HG03064 (cell line): ENCODE data around the gene CD81.

Experiments used
- ATAC-seq: cut with Tn5 transposase; IDR thresholded peaks from one replicate; pipeline ENCODE4 v1.9.1; 2021; ENCODE audit warnings: low read depth; ENCODE audit not compliant: unreplicated experiment

CD81 gene

DNA sequence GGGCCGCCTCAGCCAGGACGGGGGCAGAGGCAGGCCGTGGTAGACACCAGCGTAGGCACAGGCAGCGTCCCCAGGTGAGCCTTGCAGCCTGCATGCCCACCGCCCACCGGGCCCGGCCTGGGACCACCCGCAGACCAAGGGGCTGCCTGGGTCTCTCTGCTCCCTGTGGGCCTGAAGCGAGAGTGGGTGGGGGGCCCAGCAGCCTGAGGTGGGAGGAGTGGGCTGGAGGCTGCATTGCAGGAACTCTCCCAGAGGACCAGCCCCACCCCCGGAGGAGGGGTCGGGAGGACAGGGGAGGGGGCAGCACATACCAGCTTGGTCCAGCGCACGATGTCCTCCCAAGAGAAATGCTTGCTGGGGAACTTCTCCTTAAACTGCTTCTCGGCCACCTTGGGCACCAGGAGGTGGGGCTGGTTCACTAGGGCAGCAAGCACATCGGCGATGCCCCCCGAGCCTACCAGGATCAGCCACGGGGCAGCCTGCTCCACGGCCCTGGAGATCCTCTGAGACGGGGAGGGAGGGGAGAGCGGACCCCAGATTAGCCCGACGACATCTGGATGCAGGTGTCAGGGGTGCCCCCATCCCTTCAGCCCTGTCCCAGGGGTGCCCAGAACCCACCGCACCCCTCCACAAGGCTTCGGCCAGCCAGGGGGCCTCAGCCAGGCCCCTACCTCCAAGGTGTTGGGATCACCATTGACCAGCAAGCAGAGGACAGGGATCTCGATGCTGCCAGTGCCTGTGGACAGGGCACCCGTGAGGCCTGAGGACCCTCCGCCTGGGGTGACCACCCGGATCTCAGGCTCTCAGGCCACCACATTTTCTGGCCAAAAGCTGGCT, 41.0 kb downstream of the CD81 start:
- ATAC-seq, result no peak

DNA sequence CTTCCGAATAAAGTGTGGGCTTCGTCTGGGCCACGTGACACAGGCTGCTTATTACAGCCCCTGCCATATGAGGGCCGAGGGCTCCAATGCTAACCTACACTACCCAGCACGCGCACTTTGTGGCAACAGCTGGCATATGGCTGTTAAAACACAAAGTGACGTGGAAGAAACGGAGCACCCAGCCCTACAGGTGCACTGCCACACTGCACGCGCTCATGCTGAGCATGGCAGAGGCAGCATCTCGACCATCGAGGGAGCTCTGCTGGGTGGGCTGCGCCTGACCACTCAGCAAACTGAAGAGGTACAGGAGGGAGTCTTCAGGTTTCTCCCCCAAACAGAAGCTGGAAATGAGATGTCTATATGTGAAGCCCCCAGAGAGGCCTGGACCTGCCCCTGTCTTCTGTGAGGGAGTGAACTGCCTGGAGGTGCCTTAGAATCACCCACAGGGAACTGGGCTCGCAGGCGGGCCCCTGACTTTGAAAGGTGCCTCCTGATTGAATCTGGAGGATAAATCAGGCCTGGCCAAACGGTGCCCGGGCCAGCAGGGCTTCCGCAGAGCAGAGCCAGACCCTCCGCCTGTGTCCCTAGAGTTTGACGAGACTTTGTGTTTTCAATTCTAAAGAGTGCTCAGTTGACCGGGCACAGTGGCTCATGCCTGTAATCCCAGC, 41.7 kb downstream of the CD81 start:
- no peak for ATAC-seq

DNA sequence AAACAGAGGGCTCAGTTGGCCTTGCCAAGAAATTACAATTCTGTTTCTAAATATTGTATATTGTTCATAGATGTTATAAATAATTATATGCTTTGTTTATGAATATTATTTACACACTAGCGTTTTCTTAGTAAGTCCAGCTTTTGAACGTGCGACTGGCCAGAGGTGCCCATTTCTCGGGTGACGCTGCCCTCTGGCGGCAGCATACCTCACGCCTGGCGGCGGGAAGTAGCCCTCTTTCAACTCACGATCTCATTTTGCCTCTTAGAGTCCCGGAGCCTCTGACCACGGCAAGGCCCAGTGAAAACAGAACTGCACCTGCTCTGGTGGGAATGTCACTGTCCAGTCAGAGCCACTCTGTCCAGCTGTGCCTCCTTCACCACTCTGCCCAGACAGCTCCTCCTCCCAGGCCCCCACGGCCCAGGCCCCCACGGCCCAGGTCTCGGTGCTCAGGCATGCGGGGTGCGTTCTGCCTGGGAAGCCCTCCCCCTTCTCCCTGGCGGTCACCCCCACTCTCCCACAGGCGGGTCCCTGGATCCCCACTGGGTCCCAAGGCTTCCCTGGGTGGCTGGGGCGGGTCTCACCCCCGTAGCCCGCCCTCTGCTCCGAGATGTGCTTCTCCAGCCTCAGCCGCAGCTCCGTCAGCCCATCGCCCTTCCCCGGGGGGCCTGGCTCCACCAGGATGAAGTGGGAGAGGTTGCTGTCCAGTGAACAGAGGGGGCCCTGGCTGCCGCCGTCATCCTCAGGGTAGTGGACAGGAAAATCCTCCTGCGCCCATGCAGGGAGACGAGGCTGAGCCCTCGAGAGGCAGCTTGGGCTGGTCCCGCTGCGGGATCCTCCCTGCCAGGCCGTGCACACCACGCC, 42.8 kb downstream of the CD81 start:
- ATAC-seq, result no peak

DNA sequence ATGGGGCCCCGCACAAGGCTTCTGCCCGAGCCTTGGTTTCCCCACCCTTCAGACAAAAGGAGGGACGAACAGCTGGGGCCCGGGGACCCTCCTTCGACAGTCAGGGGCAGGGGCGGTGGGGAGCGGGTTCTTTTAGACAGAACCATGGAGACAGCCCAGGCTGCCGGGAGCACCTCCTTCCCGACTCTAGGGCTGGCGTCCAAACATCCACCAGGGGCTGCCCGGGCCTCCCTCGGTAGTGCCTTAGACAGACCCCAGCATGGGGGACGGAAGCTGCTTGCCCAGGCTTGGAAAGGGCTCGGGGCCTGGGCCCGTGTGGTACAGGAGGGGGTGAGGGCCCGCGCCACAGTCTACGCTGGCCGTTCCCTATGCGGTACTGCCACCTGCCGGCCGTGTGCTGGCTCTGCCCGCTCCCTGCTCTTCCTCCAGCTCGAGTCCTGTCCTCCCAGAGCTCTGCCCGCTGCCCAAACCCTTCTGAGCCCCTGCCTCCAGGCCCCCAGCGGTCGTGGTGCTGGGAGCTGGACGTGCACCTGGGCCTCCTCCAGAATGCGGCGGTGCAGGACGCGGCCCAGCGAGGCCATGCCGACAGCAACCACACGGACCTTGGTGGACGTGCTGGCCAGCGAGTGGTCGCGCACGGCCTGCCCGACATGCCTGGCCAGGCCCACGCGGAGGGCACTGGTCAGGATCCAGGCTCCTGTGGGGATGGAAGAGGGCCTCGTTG, 43.6 kb downstream of the CD81 start:
- ATAC-seq, result no peak

DNA sequence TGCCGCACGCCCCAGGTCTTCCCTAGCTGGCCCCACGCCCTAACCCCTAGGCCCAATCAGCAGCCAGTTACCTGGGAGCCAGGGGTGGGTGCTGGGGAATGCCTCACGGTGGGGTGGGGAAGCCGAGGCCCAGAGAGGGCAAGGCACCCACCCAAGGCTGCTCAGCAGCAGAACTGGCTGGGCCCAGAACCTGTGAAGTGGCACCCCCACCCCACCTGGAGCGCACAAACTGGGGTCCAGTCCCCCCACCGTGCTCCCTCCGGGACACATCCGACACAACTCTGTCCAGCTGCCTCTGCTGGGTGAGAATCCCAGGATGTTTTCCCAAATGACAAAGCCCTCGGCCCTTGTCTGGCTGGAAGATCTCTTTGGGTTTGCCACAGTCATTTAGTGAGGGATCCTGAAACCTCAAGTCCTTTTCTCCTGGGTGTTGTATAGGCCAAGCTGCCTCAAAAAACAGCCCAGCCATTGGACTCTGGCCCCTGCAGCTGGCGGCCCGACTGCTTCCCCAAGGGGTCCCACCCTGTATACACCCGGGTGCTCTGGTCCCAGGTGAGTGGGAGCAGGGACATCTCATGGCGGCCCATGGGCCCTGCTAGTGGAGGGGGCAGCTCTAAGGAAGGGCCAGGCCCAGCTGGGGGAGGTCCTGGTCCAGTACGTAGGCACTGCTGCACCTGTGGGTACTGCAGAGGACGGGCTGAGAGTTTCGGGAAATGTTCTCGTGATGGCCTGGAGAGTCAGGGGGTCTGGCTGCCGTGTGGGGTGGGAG, 44.3 kb downstream of the CD81 start:
- ATAC-seq, result no peak

DNA sequence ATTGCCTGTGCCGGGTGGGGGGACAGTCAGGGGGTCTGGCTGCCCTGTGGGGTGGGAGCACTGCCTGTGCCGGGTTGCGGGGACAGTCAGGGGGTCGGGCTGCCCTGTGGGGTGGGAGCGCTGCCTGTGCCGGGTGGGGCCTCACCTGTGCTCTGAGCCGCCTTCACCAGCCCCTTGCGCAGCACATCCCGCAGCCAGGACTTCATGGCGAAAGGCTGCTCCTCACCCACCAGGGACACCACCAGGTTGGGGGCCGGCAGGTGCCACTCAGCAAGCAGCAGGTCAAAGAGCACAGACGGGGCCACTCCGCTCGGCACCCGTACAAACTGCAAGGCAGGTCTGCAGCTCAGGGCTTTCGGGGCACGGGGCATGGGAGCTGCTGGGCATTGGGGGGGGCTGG, 44.9 kb downstream of the CD81 start:
- ATAC-seq, result no peak

DNA sequence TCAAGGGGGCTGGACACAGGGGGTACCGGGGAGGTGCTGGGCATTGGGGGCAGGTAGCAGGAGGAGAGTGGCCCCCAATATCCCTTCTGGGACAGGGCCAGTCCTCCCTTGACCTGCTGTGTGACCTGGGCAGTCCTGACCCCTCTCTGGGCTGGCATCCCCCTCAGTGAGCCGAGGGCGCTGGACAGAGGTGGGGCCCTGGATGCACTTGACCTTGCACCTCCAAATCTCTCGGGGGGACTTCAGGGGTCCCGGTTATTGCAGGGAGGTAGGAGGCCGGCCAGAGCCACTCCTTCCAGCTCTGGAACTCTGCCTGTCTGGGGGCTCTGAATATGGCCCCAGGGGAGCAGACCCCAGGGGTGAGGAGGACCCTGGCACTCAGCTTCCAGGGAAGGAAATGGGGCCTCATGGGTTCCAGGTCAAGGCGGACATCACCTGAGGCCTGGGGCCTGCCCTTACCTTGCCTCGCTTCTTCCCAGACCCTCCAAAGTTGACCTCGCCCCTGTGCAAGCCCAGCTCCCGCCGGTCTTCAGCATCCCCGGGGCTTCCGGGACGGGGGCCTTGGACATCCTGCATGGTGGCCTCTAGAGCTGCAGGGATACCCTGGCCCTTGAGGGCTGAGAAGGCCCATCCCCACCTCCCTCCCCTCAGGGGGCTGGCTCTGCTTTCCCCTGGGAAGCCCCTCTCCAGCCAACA, 45.5 kb downstream of the CD81 start:
- no peak for ATAC-seq

DNA sequence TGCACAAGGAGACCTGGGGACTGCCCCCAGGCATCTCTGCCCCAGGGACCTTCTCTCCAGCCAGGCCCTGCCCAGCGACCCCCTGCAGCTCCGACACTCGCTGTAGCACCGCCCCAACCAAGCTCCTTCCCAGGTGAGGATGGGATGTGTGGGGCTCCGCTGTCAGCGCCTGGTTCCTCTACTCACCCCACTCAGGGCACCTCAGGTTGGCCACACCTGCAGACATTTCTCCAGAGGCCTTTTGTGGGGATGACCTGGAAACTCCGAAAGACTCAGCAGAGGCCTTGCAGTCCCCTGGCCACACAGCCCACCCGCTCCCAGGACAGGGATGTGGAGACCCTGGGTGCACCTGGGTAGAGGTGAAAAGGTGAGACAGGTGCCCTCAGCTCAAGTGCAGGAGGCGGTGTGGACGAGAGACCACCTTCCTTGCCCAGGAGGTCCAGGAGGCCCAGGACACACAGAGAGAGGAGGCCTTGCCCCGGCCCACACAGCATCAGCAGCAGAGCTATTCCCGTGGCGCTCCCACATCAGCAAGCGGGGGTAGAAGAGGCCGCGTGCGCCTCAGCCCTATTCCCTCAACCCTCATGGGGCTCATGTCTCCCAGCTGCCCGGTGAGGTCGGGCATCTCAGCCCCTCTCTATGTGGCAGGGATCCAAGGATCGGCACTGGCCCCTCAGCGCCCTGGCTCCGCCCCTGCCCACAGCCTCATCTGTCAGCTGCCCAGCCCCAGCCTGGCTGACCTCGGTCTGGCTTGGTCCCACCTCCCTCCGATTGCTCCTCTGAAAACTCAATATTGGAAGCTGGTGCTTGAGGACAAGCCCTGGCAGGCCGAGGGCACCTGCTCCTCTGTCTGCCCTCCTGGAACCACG, 46.3 kb downstream of the CD81 start:
- no peak for ATAC-seq

DNA sequence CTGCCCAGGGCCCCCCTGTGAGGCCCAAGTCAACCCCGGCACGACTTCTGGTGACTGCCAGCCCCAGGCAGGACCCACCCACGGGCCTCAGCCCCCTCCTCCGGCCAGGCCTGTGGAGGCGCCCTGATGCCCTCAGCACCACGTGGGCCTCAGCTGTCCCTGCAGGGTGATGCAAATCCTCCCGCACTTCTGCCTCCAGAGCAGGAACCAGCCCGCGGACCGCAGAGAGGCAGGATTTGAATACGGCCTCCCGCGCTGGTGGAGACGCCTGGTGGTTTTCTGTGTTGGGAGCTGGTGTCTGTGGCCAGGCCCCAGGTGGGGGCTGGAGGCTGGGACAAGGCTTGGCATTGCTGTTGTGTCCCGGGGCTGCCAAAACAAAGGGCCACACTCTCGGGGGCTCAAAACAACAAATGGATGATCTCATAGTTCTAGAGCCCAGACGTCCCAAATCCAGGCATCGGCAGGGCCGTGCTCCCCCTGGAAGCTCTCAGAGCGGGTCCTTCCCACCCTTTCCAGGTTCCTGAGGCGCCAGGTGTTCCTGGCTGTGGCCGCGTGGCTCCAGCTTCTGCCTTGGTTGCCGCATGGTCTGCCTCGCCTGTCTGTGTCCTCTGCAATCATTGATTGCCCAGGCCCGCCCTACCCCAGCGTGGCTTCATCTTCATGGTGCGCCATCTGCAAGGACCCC, 47.8 kb downstream of the CD81 start:
- ATAC-seq, result no peak

DNA sequence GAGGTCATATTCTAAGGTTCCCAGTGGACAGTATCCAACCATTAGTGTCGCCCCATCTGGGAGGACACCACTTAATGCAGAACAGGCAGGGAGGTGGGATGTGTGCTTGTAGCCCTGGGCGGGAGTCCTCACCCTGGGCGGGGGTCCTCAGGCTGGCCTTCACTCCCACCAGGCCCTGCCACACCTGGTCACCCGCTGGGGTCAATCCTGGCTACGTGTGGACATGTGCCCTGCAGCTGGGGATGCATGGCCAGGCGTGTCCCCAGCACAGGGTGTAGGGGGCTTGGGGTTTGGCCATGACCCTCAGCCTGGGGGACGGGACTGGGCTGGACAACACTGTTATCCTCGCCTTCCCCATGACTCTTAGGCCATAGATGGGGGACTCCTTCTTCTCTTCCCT, 48.4 kb downstream of the CD81 start:
- no peak for ATAC-seq

DNA sequence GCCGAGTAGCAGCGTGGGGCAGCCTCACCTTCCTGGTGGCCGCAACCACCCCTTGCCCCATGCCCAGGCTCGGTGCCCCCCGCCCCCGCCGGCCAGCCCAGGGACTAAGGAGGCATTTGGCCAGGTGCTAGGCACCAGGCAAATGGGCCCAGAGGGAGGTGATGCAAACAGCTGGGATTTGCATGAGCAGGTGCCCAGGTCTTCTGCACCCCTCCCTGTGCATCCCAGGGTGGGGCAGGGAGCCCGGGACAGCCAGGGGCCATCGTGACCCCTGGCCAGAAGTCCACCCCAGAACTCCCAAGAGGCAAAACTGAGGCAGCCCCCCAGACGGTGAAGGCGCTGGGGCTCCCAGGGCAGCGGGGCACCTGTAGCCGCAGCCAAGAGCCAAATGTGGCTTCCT, 49.1 kb downstream of the CD81 start:
- ATAC-seq, result no peak

DNA sequence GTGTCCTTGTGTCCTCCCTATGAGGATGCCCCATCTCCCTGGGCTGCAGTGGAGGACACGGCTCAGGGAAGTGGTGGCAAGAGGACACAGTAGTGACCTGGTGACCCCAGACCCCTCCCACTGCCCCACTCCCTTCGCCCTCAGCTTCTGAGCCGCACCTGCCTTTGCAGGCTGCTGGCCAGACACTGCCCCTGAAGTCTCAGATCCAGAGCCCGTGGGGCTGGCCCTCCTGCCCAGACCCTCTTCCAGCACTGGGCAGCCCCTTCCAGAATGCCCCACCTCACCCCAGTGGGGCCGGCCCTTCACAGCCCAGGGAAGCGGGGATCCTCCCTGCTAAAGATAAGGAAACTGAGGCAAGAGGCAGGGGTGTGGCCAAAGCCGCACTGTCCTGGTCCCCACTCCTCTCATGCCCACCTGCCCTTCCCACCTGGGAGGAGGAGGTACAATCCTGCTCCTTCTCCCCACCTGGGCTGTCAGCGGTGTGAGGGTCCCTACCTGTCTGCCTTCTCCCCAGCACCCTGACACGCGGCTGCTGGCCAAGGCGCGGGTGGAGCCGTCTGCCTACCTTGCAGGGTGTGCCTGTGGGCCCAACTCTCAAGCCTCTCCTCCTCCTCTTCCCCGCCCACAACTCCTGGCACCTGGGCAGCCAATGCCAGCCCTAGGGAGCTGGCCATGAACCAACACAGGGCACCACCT, 49.9 kb downstream of the CD81 start:
- no peak for ATAC-seq

DNA sequence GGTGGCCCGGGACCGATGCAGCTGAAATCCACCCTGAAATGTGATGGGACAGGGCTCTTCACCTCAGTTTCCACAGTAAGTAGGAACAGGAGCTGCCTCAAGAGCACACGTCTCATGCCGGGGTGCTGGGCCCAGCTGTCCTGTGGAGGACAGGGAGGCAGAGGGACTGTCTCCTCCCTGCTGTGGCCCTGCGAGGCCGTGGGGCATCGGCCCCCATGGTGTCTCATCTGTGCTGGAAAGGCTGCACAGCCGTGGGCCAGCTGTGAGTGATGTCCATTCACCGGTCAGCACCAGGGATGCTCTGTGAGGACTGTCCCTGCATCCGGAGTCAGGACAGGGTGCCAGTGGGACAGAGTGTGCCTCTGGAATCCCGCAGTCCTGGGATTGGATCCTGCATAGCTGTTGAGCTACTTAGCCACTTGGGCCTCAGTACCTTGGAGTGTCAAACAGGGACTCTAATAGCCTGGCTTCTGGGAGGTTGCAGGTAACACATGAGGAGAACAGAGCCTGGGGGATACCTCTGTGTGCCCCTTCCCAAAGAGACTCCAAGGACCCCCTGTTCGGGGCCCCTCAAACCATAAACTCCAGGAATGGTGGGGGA, 50.7 kb downstream of the CD81 start:
- ATAC-seq, result no peak

DNA sequence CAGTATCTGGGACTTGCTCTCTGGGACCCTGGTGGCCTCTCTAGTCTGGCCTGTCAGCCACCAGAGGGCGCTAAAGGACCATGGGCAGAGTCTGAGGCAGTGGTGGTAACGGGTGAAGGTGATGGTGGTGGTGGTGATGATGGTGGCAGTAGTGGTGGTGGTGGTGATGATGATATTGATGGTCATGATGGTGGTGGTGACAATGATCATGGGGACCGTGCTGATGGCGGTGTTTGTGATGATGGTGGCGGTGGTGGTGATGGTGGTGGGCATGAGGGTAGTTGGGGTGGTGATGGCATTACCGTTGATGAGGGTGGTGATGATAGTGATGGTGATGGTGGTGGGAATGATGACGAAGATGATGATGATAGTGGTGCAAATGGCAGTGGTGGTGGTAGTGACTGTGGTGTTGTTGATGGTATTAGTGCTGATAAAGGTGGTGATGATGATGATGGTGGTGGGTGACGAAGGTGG, 51.2 kb downstream of the CD81 start:
- no peak for ATAC-seq

DNA sequence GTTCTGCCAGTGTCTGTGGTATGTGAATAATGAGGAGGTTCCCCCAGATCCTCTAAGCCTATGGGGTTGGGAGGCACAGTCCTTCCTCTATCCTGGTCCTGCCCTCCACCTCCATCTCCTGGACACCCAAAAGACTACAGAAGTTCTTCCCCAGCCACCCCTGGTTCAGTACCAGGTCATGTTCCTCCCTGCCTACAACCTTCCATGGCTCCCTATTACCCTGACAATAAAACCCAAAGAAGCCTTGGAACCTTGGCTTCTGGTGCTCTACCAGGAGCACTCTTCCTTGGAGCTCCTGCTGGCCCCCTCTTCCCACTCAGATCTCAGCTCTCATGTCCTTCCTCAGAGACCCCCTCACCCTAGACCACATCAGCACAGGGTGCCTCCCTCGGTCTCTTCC, 54.3 kb downstream of the CD81 start:
- no peak for ATAC-seq

DNA sequence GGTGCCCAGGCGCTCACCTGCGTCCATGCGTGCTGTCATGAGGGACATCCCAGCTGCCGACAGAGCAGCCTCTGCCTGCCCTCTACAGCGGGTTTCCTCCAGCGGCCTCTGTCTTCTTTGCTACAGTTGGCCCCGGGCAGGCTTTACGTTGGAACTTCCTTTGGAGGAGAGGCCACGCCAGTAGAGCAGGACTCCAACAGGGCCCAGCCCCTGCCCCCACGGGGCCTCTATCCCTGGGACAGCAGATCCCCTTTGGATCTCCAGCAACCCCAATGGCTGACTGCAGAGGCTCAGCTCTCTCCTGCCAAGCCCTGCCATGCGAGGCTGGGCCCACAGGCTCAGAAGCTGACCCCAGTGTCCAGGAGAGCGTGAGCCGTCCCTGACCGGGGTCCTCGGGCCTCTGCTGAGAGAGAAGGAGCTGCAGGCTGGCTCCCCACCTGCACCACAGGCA, 55.1 kb downstream of the CD81 start:
- ATAC-seq, result no peak

DNA sequence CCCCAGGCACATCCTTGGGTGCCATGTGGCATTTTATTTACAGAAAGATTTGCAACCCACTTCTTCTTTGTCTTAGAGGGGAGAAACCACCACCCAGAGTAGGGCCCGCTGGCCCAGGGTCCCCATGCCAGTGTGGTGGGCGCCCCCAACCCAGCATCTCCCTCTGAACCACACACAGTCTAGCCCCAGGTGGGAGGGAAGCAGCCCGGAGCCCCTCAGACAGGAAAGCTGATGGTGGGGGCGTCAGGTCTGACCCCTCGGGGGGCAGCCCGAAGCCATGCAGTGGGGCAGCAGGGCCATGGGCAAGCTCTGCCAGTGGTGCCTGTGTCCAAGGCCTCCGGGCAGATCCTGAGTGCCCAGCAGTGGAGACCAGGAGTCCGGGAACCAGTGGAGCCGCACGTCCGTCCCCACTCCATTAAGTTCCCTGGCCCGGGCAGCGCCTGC, 55.5 kb downstream of the CD81 start:
- no peak for ATAC-seq
